Measurements from ENCODE around the gene MLLT10.
A peak's percentile ranks its signal among the peaks of the same experiment; 100 is the strongest.

The MLLT10 gene

GRCh38 chr10:21637795-21638194, 103.8 kb downstream of the MLLT10 start:
- no peak for DNase-seq
- Mint-ChIP-seq H3K4me3 (no peak overlapping the region), H3K27me3 (ENCODE audit: low read depth, poor library complexity) (no peaks in the 10 kb centered on the region), H3K9me3 (no peaks in the 10 kb centered on the region), H3K27ac (peak overlapping the region; percentile 40), H3K4me1 (peaks cover 50% of the 10 kb centered on the region), H3K36me3 (ENCODE audit: low read depth) (peaks cover 32% of the 10 kb centered on the region)
- TF ChIP-seq CTCF (IDR thresholded peaks at IDR 0.05), result no peak

- TF ChIP-seq CTCF (IDR thresholded peaks at IDR 0.05), result no peak
- Mint-ChIP-seq H3K36me3 (ENCODE audit: low read depth) (peaks cover 34% of the 10 kb centered on the region), H3K27me3 (ENCODE audit: low read depth, poor library complexity) (no peaks in the 10 kb centered on the region), H3K27ac (peak overlapping the region; percentile 63), H3K4me3 (no peak overlapping the region), H3K9me3 (no peaks in the 10 kb centered on the region), H3K4me1 (peaks cover 50% of the 10 kb centered on the region)
- no peak for DNase-seq
These were observed 104.6 kb downstream of the MLLT10 start for GRCh38 chr10:21638681-21639080.

- Mint-ChIP-seq H3K36me3 (ENCODE audit: low read depth) (peaks cover 61% of the 10 kb centered on the region), H3K9me3 (peaks cover 5% of the 10 kb centered on the region), H3K4me3 (no peak overlapping the region), H3K27ac (peak overlapping the region; percentile 97), H3K27me3 (ENCODE audit: low read depth, poor library complexity) (no peaks in the 10 kb centered on the region), H3K4me1 (peaks cover 23% of the 10 kb centered on the region)
- DNase-seq, result no peak
- TF ChIP-seq CTCF (IDR thresholded peaks at IDR 0.05), result no peak
These were observed 114.0 kb downstream of the MLLT10 start for GRCh38 chr10:21648040-21648439.

GRCh38 chr10:21649454-21649872, 115.4 kb downstream of the MLLT10 start:
- H3K27ac Mint-ChIP-seq, result peak overlapping the region; percentile 40

GRCh38 chr10:21650353-21650752, 116.3 kb downstream of the MLLT10 start:
- DNase-seq, result no peak
- Mint-ChIP-seq H3K36me3 (ENCODE audit: low read depth) (peaks cover 46% of the 10 kb centered on the region), H3K4me3 (no peak overlapping the region), H3K27me3 (ENCODE audit: low read depth, poor library complexity) (no peaks in the 10 kb centered on the region), H3K27ac (no peak overlapping the region), H3K4me1 (peaks cover 23% of the 10 kb centered on the region), H3K9me3 (peaks cover 5% of the 10 kb centered on the region)
- TF ChIP-seq CTCF (IDR thresholded peaks at IDR 0.05), result no peak

More at GRCh38 chr10:21649454-21649872, 115.4 kb downstream of the MLLT10 start:
- DNase-seq, result no peak
- peaks cover 5% of the 10 kb centered on the region for H3K9me3 Mint-ChIP-seq
- peaks cover 54% of the 10 kb centered on the region for H3K36me3 Mint-ChIP-seq (ENCODE audit: low read depth)
- H3K4me3 Mint-ChIP-seq, result no peak overlapping the region
- no peak for TF ChIP-seq CTCF (IDR thresholded peaks at IDR 0.05)
- H3K27me3 Mint-ChIP-seq (ENCODE audit: low read depth, poor library complexity), result no peaks in the 10 kb centered on the region
- peaks cover 23% of the 10 kb centered on the region for H3K4me1 Mint-ChIP-seq

GRCh38 chr10:21655236-21655635, 121.2 kb downstream of the MLLT10 start:
- DNase-seq, result no peak
- no peaks in the 10 kb centered on the region for H3K9me3 Mint-ChIP-seq
- no peak overlapping the region for H3K4me3 Mint-ChIP-seq
- H3K27me3 Mint-ChIP-seq (ENCODE audit: low read depth, poor library complexity), result no peaks in the 10 kb centered on the region
- H3K27ac Mint-ChIP-seq, result no peak overlapping the region
- no peak for TF ChIP-seq CTCF (IDR thresholded peaks at IDR 0.05)
- no peaks in the 10 kb centered on the region for H3K4me1 Mint-ChIP-seq
- peaks cover 15% of the 10 kb centered on the region for H3K36me3 Mint-ChIP-seq (ENCODE audit: low read depth)

Data from nephron progenitor cell (in vitro differentiated cells).